ENCODE measurements around the gene CTTNBP2NL. TPM values are rescaled to one million over a fixed set of nuclear protein-coding genes. Genes with fewer than 3 reads are reported as not detected.

Gene CTTNBP2NL
- total and polyA plus RNA-seq, 2 of the 4 experiments (the other 2 are of a cell fraction), result 12.4 to 22.0 TPM

GRCh38 chr1:112386024-112386723 is 9.8 kb upstream of the CTTNBP2NL start:
- Histone ChIP-seq H3K56ac (ENCODE audit: extremely low read depth, insufficient read depth, low read length) (no peak overlapping the region), H2AFZ (replicated peaks; ENCODE audit: low read length, poor library complexity) (peak overlapping the region; percentile 36), H4K20me1 (ENCODE audit: insufficient read depth, low read length) (no peaks in the 10 kb centered on the region), H3K27me3 (ENCODE audit: control insufficient read depth, insufficient read depth, low read length) (peaks cover 22% of the 10 kb centered on the region), H3K4me3 (ENCODE audit: insufficient read depth, low read depth, low read length) (no peak overlapping the region), H3K9me3 (ENCODE audit: control insufficient read depth, insufficient read depth, low read length) (no peaks in the 10 kb centered on the region), H3K23ac (ENCODE audit: low read depth, low read length) (no peak overlapping the region), H3K14ac (replicated peaks; ENCODE audit: low read depth, low read length) (no peak overlapping the region), H4K8ac (ENCODE audit: low read depth in 2 of 2, low read length in 2 of 2) (no peak overlapping the region), H3K9ac (ENCODE audit: low read depth, low read length) (no peak overlapping the region), H2BK20ac (ENCODE audit: low read depth, low read length) (no peak overlapping the region), H3K18ac (ENCODE audit: low read depth, low read length) (no peak overlapping the region), H3K4me2 (ENCODE audit: low read depth, low read length) (no peak overlapping the region), H3K79me1 (ENCODE audit: low read depth in 1 of 2, low read length in 2 of 2) (peaks cover 0 to 2% of the 10 kb centered on the region in 2 experiments; a peak in 2 of 4 replicates), H2AK5ac (ENCODE audit: low read depth, low read length) (no peak overlapping the region), H3K36me3 (ENCODE audit: control insufficient read depth, insufficient read depth, low read length) (no peaks in the 10 kb centered on the region), H2BK15ac (ENCODE audit: low read depth, low read length) (no peak overlapping the region), H2BK120ac (ENCODE audit: low read depth, low read length) (no peak overlapping the region), H3K27ac (ENCODE audit: insufficient read depth, low read length) (no peak overlapping the region), H4K5ac (ENCODE audit: low read depth, low read length) (no peak overlapping the region), H4K91ac (ENCODE audit: insufficient read depth, low read depth, low read length) (no peak overlapping the region), H3K9me1 (ENCODE audit: insufficient read depth, low read length) (peaks cover 3% of the 10 kb centered on the region; the same call in 1 of the 2 replicates), H3K4me1 (ENCODE audit: control insufficient read depth, insufficient read depth, low read length) (no peaks in the 10 kb centered on the region), H2AK9ac (replicated peaks; ENCODE audit: low read depth, low read length, poor library complexity) (peak overlapping the region; percentile 63), H2BK5ac (ENCODE audit: low read depth, low read length, poor library complexity, severe bottlenecking) (no peak overlapping the region), H3K4ac (ENCODE audit: low read depth, low read length) (no peak overlapping the region)
- ATAC-seq (ENCODE audit: low read depth), result no peak
- 90% methylated on average over 5 of the region's 14 CpGs; no CpG with 5 or more reads in 1 of the 2 experiments for WGBS, 2 experiments (ENCODE audit: extremely low coverage in 2 of 2, insufficient read length in 1 of 2)
- ChIA-PET CTCF (no interaction called here), POLR2A (ENCODE audit: unreplicated experiment) (no interaction called here)
- intact Hi-C loops (cut with micrococcal nuclease), result no loop called here
- in situ Hi-C loops (cut with MboI; ENCODE audit: low sequenced_read_pairs), result no loop called here
- dilution Hi-C loops (cut with HindIII; ENCODE audit: low sequenced_read_pairs, unreplicated experiment), result no loop called here
- TF ChIP-seq CEBPB (IDR thresholded peaks at IDR 0.05; ENCODE audit: low read depth, low read length) (no peak), RCOR1 (IDR thresholded peaks at IDR 0.05; ENCODE audit: insufficient replicate concordance, low read length) (no peak), FOS (IDR thresholded peaks at IDR 0.05; ENCODE audit: low read depth, low read length) (no peak), MAZ (IDR thresholded peaks at IDR 0.05; ENCODE audit: borderline replicate concordance, low read depth, low read length) (no peak), CHD1 (IDR thresholded peaks at IDR 0.05; ENCODE audit: low read depth, low read length) (no peak), MAFK (IDR thresholded peaks at IDR 0.05; ENCODE audit: low read depth, low read length) (no peak), RAD21 (IDR thresholded peaks at IDR 0.05; ENCODE audit: low read length) (no peak), ELK1 (IDR thresholded peaks at IDR 0.05; ENCODE audit: borderline replicate concordance, low read depth, low read length) (no peak), BHLHE40 (IDR thresholded peaks at IDR 0.05; ENCODE audit: low read depth, low read length) (no peak), RFX5 (IDR thresholded peaks at IDR 0.05; ENCODE audit: low read depth, low read length) (no peak), NFE2L2 (IDR thresholded peaks at IDR 0.05; ENCODE audit: low read depth, low read length) (no peak), CTCF (conservative IDR thresholded peaks at IDR 0.05; ENCODE audit: low read depth, low read length) (no peak)
- BruUV-seq (replicated peaks), result no TSS peak
- DNase-seq, result no peak
